Progenitor cell of endocrine pancreas (in vitro differentiated cells): ENCODE data around the gene CACUL1. TPM values are rescaled to one million over a fixed set of nuclear protein-coding genes. Genes with fewer than 3 reads are reported as not detected.

Experiments used
- DNase-seq: peaks from one replicate; pipeline ENCODE4 v3.0.0; 2021; ENCODE audit warnings: low spot score; ENCODE audit not compliant: unreplicated experiment
- H3K27ac Mint-ChIP-seq: 2 replicates; pipeline ENCODE4 v1.8.0; 2021; ENCODE audit warnings: mild to moderate bottlenecking, moderate library complexity, mixed read lengths
- H3K27me3 Mint-ChIP-seq: 2 replicates; pipeline ENCODE4 v1.8.0; 2021; ENCODE audit warnings: mixed read lengths
- H3K36me3 Mint-ChIP-seq: 2 replicates; pipeline ENCODE4 v1.8.0; 2022; ENCODE audit warnings: mixed read lengths; ENCODE audit not compliant: insufficient read depth
- H3K4me1 Mint-ChIP-seq: 2 replicates; pipeline ENCODE4 v1.8.0; 2021; ENCODE audit warnings: low read depth, mixed read lengths
- H3K4me3 Mint-ChIP-seq: 2 replicates; pipeline ENCODE4 v1.8.0; 2021; ENCODE audit warnings: low read depth, mild to moderate bottlenecking, moderate library complexity, mixed read lengths
- H3K9me3 Mint-ChIP-seq: 2 replicates; pipeline ENCODE4 v1.8.0; 2021; ENCODE audit warnings: low read depth, mixed read lengths
- total RNA-seq: library from RNA; stranded (reverse); gene quantifications from 2 replicates; pipeline ENCODE4 v1.2.1, GENCODE V29; 2021
- TF ChIP-seq, protein P1 (sequence below): fragments of 200-600 bp; sonication (generic); IDR thresholded peaks from one replicate; pipeline ENCODE4 v1.5.0; 2021; ENCODE audit warnings: antibody characterized with exemption, mild to moderate bottlenecking; ENCODE audit not compliant: unreplicated experiment

Gene CACUL1
- total RNA-seq, 1 donor from 2014 or later = 58.5 TPM

DNA sequence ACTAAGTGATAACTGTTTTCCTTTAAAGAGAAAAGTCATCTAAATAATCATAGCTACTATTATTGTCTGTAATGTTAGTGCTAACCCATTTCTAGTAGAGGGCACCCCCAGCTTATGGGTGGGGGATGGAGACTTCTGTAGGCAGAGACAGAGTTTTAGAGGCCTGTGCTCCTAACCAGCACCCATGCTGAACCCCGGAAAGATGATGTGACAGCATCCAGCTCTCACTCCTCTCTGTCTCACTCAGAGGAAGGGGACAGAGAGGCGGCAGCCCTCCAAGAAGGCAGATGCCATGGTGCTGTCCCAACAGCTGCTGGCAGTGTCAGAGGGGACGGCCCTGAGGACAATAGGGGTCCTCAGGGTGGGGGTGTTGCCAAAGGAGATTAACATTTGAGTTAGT lies 84.9 kb downstream of the CACUL1 start:
- peaks cover under 1% of the 10 kb centered on the region for H3K27me3 Mint-ChIP-seq
- H3K36me3 Mint-ChIP-seq = no peaks in the 10 kb centered on the region
- H3K9me3 Mint-ChIP-seq = no peaks in the 10 kb centered on the region
- TF ChIP-seq, protein P1, sequence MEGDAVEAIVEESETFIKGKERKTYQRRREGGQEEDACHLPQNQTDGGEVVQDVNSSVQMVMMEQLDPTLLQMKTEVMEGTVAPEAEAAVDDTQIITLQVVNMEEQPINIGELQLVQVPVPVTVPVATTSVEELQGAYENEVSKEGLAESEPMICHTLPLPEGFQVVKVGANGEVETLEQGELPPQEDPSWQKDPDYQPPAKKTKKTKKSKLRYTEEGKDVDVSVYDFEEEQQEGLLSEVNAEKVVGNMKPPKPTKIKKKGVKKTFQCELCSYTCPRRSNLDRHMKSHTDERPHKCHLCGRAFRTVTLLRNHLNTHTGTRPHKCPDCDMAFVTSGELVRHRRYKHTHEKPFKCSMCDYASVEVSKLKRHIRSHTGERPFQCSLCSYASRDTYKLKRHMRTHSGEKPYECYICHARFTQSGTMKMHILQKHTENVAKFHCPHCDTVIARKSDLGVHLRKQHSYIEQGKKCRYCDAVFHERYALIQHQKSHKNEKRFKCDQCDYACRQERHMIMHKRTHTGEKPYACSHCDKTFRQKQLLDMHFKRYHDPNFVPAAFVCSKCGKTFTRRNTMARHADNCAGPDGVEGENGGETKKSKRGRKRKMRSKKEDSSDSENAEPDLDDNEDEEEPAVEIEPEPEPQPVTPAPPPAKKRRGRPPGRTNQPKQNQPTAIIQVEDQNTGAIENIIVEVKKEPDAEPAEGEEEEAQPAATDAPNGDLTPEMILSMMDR = no peak
- no peaks in the 10 kb centered on the region for H3K4me1 Mint-ChIP-seq
- no peak overlapping the region for H3K27ac Mint-ChIP-seq
- no peak for DNase-seq
- H3K4me3 Mint-ChIP-seq = no peak overlapping the region

DNA sequence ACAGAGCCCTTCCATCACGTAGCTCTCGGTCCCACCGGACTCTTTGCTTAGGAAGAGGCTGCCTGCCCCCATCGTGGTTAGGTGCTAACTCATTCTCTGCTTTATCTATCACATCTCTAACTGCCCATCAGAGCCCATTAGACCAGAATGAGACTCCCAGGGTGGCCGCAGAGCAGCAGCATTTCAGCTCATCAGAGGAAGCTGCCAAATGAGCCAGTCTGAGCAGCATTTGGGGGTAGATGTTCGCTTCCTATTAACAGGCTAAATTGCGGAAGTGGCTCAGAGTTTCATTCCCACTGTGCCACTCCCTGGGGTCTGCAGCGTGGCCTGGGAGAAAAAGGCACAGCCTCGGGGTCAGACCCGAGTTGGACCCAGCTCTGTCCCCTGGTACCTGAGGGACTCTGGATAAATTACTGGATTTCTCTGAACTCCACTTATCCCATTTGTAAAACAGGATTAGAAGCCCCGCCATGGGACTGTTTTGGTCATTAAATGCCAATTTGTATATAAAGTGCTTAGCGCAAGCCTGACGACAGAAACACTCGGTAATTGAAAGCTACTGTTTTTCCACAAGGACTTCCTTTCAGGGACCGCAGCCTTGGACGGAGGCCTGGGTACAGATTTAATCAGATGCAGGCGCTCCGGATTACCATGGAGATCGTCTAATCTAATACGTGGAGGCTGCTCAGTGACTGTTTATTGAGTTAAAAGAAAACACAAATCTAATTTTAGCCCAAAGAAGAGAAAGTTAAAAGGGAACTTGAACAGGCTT lies 85.6 kb downstream of the CACUL1 start:
- Mint-ChIP-seq H3K27me3 (peaks cover 2% of the 10 kb centered on the region), H3K9me3 (no peaks in the 10 kb centered on the region), H3K4me1 (no peaks in the 10 kb centered on the region), H3K27ac (no peak overlapping the region), H3K36me3 (no peaks in the 10 kb centered on the region), H3K4me3 (no peak overlapping the region)
- no peak for DNase-seq
- TF ChIP-seq, protein P1 = no peak

DNA sequence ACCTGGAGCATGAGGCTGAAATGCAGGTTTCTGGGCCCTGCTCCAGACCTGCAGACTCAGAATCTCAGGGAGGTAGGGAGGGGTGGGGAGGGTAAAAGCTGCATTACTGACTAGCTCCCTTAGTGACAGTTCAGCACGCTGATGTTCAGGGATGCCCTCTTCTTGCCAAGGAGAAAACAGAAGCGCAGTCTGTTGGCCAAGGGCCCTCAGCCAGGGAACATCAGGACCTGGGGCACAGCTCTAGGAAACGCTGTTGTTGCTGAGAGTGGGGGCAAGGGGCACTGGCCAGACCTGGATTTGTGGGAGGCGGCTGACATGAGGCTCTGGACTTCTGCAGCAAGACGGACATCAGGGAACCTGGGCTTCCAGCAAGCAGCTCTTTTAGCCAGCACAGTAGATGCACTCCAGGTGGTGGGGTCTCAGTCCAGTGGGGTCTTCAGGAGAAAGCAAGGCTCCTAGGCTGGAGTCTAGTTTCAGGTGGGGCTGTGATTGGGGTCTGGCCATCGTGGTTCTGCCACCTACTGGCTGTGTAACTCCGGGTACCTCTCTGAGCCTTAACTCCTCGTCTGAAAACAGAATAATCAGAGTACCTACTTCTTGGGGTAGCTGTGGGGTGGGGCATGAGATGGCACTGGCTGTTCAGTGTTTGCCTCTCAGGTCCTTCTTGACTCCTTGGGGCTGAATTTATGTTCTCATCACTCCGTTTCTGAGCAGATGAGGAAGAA lies 86.4 kb downstream of the CACUL1 start:
- Mint-ChIP-seq H3K36me3 (no peaks in the 10 kb centered on the region), H3K4me1 (no peaks in the 10 kb centered on the region), H3K27me3 (peaks cover 5% of the 10 kb centered on the region), H3K4me3 (no peak overlapping the region), H3K9me3 (no peaks in the 10 kb centered on the region), H3K27ac (no peak overlapping the region)
- TF ChIP-seq, protein P1 = no peak
- DNase-seq = no peak

- no peaks in the 10 kb centered on the region for H3K4me1 Mint-ChIP-seq
- H3K4me3 Mint-ChIP-seq = no peak overlapping the region
- no peaks in the 10 kb centered on the region for H3K36me3 Mint-ChIP-seq
Observed at GRCh38 chr10:118667732-118668131, 87.0 kb downstream of the CACUL1 start.

GRCh38 chr10:118666350-118666749 lies 88.4 kb downstream of the CACUL1 start:
- H3K36me3 Mint-ChIP-seq = no peaks in the 10 kb centered on the region
- DNase-seq = no peak
- peaks cover 4% of the 10 kb centered on the region for H3K9me3 Mint-ChIP-seq
- H3K4me3 Mint-ChIP-seq = no peak overlapping the region
- H3K27me3 Mint-ChIP-seq = peaks cover 5% of the 10 kb centered on the region
- H3K27ac Mint-ChIP-seq = peak overlapping the region; percentile 45
- no peaks in the 10 kb centered on the region for H3K4me1 Mint-ChIP-seq
- TF ChIP-seq, protein P1 = no peak

More at GRCh38 chr10:118667732-118668131, 87.0 kb downstream of the CACUL1 start:
- no peaks in the 10 kb centered on the region for H3K9me3 Mint-ChIP-seq
- DNase-seq = no peak
- H3K27me3 Mint-ChIP-seq = peaks cover 5% of the 10 kb centered on the region
- H3K27ac Mint-ChIP-seq = no peak overlapping the region
- TF ChIP-seq, protein P1 = no peak
